Keratinocyte (primary cell): Measurements from ENCODE around the gene DAPK2. TPM values are rescaled to one million over a fixed set of nuclear protein-coding genes. Genes with fewer than 3 reads are reported as not detected.
"Not testable (repeated sequence)": the region's sequence is repeated elsewhere in the genome, so short reads cannot be mapped to it uniquely, and the experiment has no call there.

Experiments
- DNase-seq: peaks from one replicate; pipeline ENCODE4 v3.0.0-alpha.2; 2011; ENCODE audit warnings: low read depth, missing footprints, low spot score
- FAIRE-seq: peaks from 2 replicates; lab custom pipeline; 2011; peaks lifted over from hg19 to GRCh38; lab: Jason Lieb, UNC
- H2AFZ ChIP-seq: 2 replicates; pipeline ENCODE4 v1.6.0; 2012; ENCODE audit warnings: low read length, control low read depth, inconsistent platforms; ENCODE audit not compliant: control insufficient read depth
- H3K27ac ChIP-seq: 2 replicates; pipeline ENCODE4 v1.5.1; 2011; ENCODE audit warnings: low read length; ENCODE audit not compliant: control insufficient read depth, insufficient read depth
- H3K27me3 ChIP-seq: 3 replicates; pipeline ENCODE4 v1.6.0; 2011; ENCODE audit warnings: low read length; ENCODE audit not compliant: control insufficient read depth, insufficient read depth; ENCODE audit errors: extremely low read depth
- H3K36me3 ChIP-seq, 2 experiments: 2 replicates in 1 of 2; 3 replicates in 1 of 2; pipeline ENCODE4 v1.5.1; 2011; ENCODE audit warnings: low read length in 2 of 2, mild to moderate bottlenecking in 1 of 2; ENCODE audit not compliant: control insufficient read depth in 2 of 2, insufficient read depth in 2 of 2; ENCODE audit errors: extremely low read depth in 1 of 2
- H3K4me1 ChIP-seq: 3 replicates; pipeline ENCODE4 v1.5.1; 2011; ENCODE audit warnings: low read length; ENCODE audit not compliant: control insufficient read depth, insufficient read depth; ENCODE audit errors: extremely low read depth
- H3K4me2 ChIP-seq: 3 replicates; pipeline ENCODE4 v1.6.0; 2011; ENCODE audit warnings: low read depth, low read length; ENCODE audit not compliant: control insufficient read depth, insufficient read depth; ENCODE audit errors: extremely low read depth
- H3K4me3 ChIP-seq, 3 experiments: fragments of 200-600 bp in 1 of 3; sonication (generic) in 1 of 3; 2 replicates in 2 of 3; 3 replicates in 1 of 3; pipeline ENCODE4 v1.5.1; 2011 to 2016; ENCODE audit warnings: low read length in 3 of 3, mild to moderate bottlenecking in 3 of 3, control low read depth in 2 of 3, inconsistent platforms in 1 of 3, low read depth in 1 of 3, mixed read lengths in 1 of 3, mixed run types in 1 of 3, moderate library complexity in 1 of 3; ENCODE audit not compliant: control insufficient read depth in 2 of 3, insufficient read depth in 2 of 3; ENCODE audit errors: extremely low read depth in 1 of 3
- H3K79me2 ChIP-seq: 2 replicates; pipeline ENCODE4 v1.6.0; 2012; ENCODE audit warnings: low read length; ENCODE audit not compliant: control insufficient read depth, insufficient read depth
- H3K9ac ChIP-seq: 3 replicates; pipeline ENCODE4 v1.6.0; 2011; ENCODE audit warnings: low read length; ENCODE audit not compliant: control insufficient read depth, insufficient read depth; ENCODE audit errors: extremely low read depth
- H3K9me1 ChIP-seq: 3 replicates; pipeline ENCODE4 v1.6.0; 2011; ENCODE audit warnings: low read length; ENCODE audit not compliant: control insufficient read depth, insufficient read depth; ENCODE audit errors: extremely low read depth
- H3K9me3 ChIP-seq: 2 replicates; pipeline ENCODE4 v1.5.1; 2012; ENCODE audit warnings: low read depth, low read length; ENCODE audit not compliant: control insufficient read depth
- H4K20me1 ChIP-seq: 3 replicates; pipeline ENCODE4 v1.6.0; 2011; ENCODE audit warnings: low read length; ENCODE audit not compliant: control insufficient read depth, insufficient read depth; ENCODE audit errors: extremely low read depth
- EZH2 ChIP-seq: IDR thresholded peaks from one replicate; pipeline ENCODE4 v1.6.1; 2012; ENCODE audit warnings: inconsistent platforms, mild to moderate bottlenecking, low read length, moderate library complexity
- dilution Hi-C: fragments of 300-500 bp; cut with MboI; formaldehyde crosslinking; loops from one replicate; pipeline ENCODE4 v1.7.0; 2020; ENCODE audit warnings: low sequenced_read_pairs; ENCODE audit not compliant: extremely low pct_ligation_motif_present
- polyA plus RNA-seq, 5 experiments: library from polyadenylated mRNA; depleted of rRNA in 3 of 5; stranded (reverse) in 3 of 5; stranded (forward) in 1 of 5; unstranded in 1 of 5; fragments of >200 nt; gene quantifications; 1 replicate in 1 of 5; 2 replicates in 3 of 5; 3 replicates in 1 of 5; pipeline versions ENCODE4 v1.2.1 to v1.2.3, GENCODE V29; 2011 to 2012; ENCODE audit warnings: missing spikeins in 2 of 5, low read depth in 1 of 5, low replicate concordance in 1 of 5
- TF ChIP-seq, protein P1 (sequence below), 3 experiments: IDR thresholded peaks in 1 of 3; conservative IDR thresholded peaks in 1 of 3; optimal IDR thresholded peaks in 1 of 3; 2 replicates in 2 of 3; 3 replicates in 1 of 3; pipeline versions ENCODE3 to v1.5.1; 2011; ENCODE audit warnings: low read length in 3 of 3, mild to moderate bottlenecking in 3 of 3, moderate library complexity in 2 of 3, control low read depth in 1 of 3, inconsistent platforms in 1 of 3; ENCODE audit not compliant: insufficient read depth in 2 of 3; ENCODE audit errors: extremely low read depth in 1 of 3

DAPK2 gene
- polyA plus RNA-seq, 1 donor (not counting 4 experiments of a cell fraction or from before 2014, with no cell fraction given) = 1.4 TPM

DNA sequence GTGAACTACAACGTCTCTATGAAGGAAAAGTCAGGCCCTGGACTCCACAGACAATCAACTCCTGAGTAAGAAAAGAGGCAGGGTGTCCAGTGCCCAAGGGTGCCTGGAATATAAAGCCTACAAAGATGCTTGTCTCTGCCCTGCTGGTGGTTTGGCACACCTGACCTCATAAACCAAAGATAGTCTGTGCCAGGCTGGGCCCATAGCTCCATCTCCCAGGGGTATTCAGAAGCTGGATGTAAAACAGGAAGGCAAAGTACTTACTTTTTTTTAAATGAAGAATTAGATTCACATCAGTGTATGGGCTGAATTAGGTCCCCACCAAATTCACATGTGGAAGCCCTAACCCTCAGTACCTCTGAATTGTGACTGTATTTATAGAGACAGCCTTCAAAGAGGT, 146.0 kb downstream of the DAPK2 start:
- dilution Hi-C loops = no loop called here
- DNase-seq (no peak), FAIRE-seq (no peak)
- no peaks in the 10 kb centered on the region for H3K4me1 ChIP-seq
- TF ChIP-seq, protein P1, sequence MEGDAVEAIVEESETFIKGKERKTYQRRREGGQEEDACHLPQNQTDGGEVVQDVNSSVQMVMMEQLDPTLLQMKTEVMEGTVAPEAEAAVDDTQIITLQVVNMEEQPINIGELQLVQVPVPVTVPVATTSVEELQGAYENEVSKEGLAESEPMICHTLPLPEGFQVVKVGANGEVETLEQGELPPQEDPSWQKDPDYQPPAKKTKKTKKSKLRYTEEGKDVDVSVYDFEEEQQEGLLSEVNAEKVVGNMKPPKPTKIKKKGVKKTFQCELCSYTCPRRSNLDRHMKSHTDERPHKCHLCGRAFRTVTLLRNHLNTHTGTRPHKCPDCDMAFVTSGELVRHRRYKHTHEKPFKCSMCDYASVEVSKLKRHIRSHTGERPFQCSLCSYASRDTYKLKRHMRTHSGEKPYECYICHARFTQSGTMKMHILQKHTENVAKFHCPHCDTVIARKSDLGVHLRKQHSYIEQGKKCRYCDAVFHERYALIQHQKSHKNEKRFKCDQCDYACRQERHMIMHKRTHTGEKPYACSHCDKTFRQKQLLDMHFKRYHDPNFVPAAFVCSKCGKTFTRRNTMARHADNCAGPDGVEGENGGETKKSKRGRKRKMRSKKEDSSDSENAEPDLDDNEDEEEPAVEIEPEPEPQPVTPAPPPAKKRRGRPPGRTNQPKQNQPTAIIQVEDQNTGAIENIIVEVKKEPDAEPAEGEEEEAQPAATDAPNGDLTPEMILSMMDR (optimal IDR thresholded peaks at IDR 0.05 in 1 of 3, IDR thresholded peaks at IDR 0.05 in 1 of 3, conservative IDR thresholded peaks at IDR 0.05 in 1 of 3; ENCODE audit: extremely low read depth in 1 of 3, insufficient read depth in 2 of 3, low read length in 3 of 3) = no peak
- TF ChIP-seq EZH2 = no peak
- H3K27ac ChIP-seq = no peak overlapping the region
- H3K27me3 ChIP-seq = peaks cover 3% of the 10 kb centered on the region
- H3K36me3 ChIP-seq = no peaks in the 10 kb centered on the region
- H2AFZ ChIP-seq = no peak overlapping the region
- H3K4me3 ChIP-seq = no peak overlapping the region
- no peaks in the 10 kb centered on the region for H3K9me1 ChIP-seq
- no peak overlapping the region for H3K4me2 ChIP-seq
- no peaks in the 10 kb centered on the region for H4K20me1 ChIP-seq
- H3K79me2 ChIP-seq = no peaks in the 10 kb centered on the region
- no peak overlapping the region for H3K9ac ChIP-seq
- H3K9me3 ChIP-seq = no peaks in the 10 kb centered on the region

GRCh38 chr15:63899606-63900005, 146.7 kb downstream of the DAPK2 start:
- DNase-seq, H3K4me2 ChIP-seq, FAIRE-seq, H3K9me3 ChIP-seq, H2AFZ ChIP-seq, H3K79me2 ChIP-seq, H3K4me1 ChIP-seq, H3K9ac ChIP-seq, H3K9me1 ChIP-seq, H3K4me3 ChIP-seq, H3K27me3 ChIP-seq, H3K36me3 ChIP-seq, dilution Hi-C loops, H4K20me1 ChIP-seq, H3K27ac ChIP-seq: not testable (repeated sequence)

DNA sequence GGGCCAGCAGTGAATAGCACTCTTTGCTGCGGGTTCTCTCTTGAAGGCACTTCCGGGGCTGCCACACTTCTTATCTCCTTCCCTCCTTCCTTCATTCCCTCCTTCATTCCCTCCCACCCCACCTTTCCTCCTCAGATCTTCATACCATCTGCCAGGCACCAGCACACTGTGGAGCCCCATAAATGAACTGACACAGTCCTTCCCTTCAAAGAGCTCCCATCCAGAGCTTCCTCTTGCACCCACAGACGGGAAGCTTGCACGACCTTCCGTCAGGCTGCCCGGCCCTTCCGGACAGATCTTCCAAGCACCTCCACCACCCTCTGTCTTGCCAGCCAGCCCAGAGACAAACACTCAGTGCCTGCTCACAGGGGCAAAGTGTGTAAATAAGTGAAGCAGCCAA, 147.1 kb downstream of the DAPK2 start:
- H2AFZ ChIP-seq = no peak overlapping the region
- H3K4me2 ChIP-seq = no peak overlapping the region
- H3K4me3 ChIP-seq = no peak overlapping the region
- no peak for DNase-seq
- no peak for TF ChIP-seq EZH2
- TF ChIP-seq, protein P1 (optimal IDR thresholded peaks at IDR 0.05 in 1 of 3, IDR thresholded peaks at IDR 0.05 in 1 of 3, conservative IDR thresholded peaks at IDR 0.05 in 1 of 3; ENCODE audit: extremely low read depth in 1 of 3, insufficient read depth in 2 of 3, low read length in 3 of 3) = no peak
- no peaks in the 10 kb centered on the region for H4K20me1 ChIP-seq
- H3K4me1 ChIP-seq = no peaks in the 10 kb centered on the region
- H3K27ac ChIP-seq = no peak overlapping the region
- dilution Hi-C loops = no loop called here
- no peaks in the 10 kb centered on the region for H3K9me1 ChIP-seq
- FAIRE-seq = no peak
- H3K9me3 ChIP-seq = no peaks in the 10 kb centered on the region
- no peak overlapping the region for H3K9ac ChIP-seq
- no peaks in the 10 kb centered on the region for H3K79me2 ChIP-seq
- H3K36me3 ChIP-seq = no peaks in the 10 kb centered on the region
- H3K27me3 ChIP-seq = peaks cover 3% of the 10 kb centered on the region
